Liver (tissue), 3 donors: ENCODE measurements around the gene LRRC36.

Source experiments
- RXRA ChIP-seq, 2 donors: IDR thresholded peaks; 2 replicates each; pipeline ENCODE4 v1.6.1; 2017 to 2018; ENCODE audit warnings: antibody characterized with exemption in 2 of 2, mild to moderate bottlenecking in 1 of 2
- TF ChIP-seq, protein P1 (sequence below): fragments of 150-350 bp; IDR thresholded peaks from 2 replicates; pipeline ENCODE4 v1.5.1; 2017; ENCODE audit warnings: improper control_type of control experiment, low read depth, low read length; ENCODE audit not compliant: missing input control
- donor health status: healthy.
- donor health status: healthy.

DNA sequence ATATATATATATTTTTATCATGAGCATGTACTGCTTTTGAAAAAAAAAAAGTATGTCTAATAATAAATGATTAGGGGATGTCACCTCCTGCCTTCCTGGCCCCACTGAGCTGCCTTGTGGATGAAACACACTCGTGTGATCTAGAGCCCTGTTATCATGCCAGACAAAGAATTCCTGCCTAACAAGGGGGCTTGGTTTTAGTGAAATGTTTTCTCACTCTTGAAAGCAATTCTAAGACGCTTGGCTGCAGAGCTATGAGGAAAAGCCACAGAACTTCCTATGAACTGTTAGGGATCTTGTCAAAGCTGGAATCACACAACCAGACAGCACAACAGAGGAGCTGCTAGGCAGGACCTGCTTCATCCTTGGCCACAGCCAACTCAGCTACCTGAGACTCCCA is 85.7 kb downstream of the LRRC36 start:
- TF ChIP-seq, protein P1, sequence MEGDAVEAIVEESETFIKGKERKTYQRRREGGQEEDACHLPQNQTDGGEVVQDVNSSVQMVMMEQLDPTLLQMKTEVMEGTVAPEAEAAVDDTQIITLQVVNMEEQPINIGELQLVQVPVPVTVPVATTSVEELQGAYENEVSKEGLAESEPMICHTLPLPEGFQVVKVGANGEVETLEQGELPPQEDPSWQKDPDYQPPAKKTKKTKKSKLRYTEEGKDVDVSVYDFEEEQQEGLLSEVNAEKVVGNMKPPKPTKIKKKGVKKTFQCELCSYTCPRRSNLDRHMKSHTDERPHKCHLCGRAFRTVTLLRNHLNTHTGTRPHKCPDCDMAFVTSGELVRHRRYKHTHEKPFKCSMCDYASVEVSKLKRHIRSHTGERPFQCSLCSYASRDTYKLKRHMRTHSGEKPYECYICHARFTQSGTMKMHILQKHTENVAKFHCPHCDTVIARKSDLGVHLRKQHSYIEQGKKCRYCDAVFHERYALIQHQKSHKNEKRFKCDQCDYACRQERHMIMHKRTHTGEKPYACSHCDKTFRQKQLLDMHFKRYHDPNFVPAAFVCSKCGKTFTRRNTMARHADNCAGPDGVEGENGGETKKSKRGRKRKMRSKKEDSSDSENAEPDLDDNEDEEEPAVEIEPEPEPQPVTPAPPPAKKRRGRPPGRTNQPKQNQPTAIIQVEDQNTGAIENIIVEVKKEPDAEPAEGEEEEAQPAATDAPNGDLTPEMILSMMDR: no peak
- no peak for TF ChIP-seq RXRA (IDR thresholded peaks at IDR 0.05)
